GM21423 (cell line): Measurements from ENCODE around the gene SLIT3.

ENCODE experiments used
- ATAC-seq: cut with Tn5 transposase; IDR thresholded peaks from one replicate; pipeline ENCODE4 v1.9.1; 2021; ENCODE audit warnings: mild to moderate bottlenecking, moderate library complexity; ENCODE audit not compliant: unreplicated experiment

SLIT3 gene

GRCh38 chr5:168847511-168848073 lies 453.3 kb downstream of the SLIT3 start:
- ATAC-seq: no peak

- no peak for ATAC-seq
Measured at GRCh38 chr5:168844922-168845296, 456.0 kb downstream of the SLIT3 start.

- ATAC-seq: no peak
Measured at GRCh38 chr5:168844016-168844921, 456.7 kb downstream of the SLIT3 start.

DNA sequence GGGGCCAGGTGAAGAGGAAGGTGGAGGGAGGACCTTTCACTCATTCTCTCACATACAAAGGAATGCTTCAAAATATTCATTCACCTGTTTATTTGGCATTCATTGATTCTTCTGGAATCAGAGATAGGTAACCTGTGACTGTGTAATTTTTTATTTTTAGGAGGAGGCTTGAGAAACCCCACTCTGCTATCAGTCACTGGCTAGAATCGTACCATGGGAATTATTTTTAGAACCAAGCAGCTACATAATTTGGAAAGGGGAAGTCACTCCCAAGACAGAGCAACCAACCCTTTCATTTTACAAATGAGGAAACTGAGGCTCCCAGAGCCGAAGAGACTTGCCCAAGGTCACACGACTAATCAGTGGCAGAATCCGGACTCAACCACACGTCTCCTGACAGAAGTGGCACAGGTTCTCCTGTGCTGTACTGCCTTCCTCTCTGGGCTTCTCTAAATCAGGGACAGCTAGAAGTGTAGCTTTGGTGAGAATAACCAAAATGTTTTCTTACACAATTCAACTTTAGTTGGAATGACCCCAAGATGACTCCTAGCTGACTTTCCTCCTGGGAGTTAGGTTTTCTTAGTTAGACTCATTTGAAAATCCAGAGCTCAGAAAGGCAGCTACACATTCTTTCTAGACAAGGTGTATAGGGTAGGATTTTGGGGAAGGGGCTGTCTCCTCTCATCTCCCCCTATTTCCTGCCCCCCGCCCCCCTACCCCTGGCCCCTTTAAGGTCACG lies 457.5 kb downstream of the SLIT3 start:
- no peak for ATAC-seq

- ATAC-seq: no peak
Measured at GRCh38 chr5:168842571-168843205, 458.3 kb downstream of the SLIT3 start.

- no peak for ATAC-seq
Measured at GRCh38 chr5:168837852-168838251, 463.1 kb downstream of the SLIT3 start.

GRCh38 chr5:168836603-168837231 lies 464.2 kb downstream of the SLIT3 start:
- ATAC-seq: no peak

DNA sequence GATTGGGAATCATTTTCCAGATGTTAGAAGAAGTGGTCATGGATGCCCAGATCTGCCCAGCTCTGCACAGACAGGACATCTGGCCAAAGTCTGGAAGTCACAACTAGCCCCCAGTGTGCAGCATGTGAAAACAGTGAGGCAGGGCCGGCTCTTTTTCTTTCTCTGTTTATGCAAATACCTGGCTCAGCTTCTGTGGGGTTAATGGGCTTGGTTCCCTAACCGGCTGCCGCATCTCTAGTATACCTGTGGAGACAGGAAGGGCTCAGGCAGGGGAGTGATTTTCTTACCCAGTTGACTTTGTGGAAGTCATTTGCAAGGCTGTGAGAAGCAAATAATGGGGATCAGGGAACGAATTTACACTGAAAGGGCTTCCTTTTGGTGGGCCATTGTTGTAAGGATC lies 467.0 kb downstream of the SLIT3 start:
- ATAC-seq: no peak

GRCh38 chr5:168833383-168833782 lies 467.6 kb downstream of the SLIT3 start:
- ATAC-seq: no peak

DNA sequence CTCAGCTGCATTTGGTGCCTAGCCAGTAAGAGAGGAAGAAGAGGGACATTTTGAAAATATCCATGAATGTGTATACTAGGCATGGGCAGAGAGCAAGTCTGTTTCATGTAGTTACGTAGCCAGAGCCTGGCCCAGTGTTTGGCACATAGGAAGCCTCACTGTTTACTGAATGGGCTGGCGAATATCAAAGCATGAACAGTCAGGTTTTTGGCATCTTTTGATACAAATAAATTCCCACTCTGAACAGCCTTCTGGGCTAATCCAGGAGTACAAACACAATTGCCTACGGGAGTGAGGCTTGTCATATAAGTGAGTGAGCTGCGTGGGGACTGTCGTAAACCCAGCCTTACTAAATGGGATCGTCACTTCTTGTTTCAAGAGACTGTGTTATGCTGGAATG lies 468.6 kb downstream of the SLIT3 start:
- ATAC-seq: no peak

- ATAC-seq: no peak
Measured at GRCh38 chr5:168831383-168831782, 469.6 kb downstream of the SLIT3 start.

GRCh38 chr5:168830833-168831232 lies 470.1 kb downstream of the SLIT3 start:
- no peak for ATAC-seq

DNA sequence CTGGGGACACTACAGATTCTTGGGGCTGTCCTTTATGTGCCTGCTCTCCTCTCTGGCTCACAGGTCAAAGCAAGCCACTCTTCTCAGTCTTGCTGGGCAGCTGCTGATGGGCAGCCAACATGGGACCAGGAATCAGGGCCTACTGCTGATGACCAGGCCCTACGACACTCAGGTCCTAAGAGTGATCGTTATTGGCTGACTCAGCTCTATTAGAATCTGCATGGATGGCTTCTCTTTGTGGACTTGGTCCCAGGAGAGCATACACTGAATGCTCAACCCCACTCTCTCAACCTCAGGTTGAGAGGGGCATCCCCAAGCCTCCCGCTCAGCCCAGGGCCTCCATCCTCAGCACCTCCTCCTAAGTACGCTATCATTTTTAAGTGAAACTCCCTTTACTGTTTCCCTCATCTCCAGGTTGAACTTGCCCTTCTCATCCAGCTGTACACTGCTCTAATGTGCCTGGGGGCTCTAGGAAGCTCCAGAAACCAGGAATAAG lies 471.0 kb downstream of the SLIT3 start:
- no peak for ATAC-seq

DNA sequence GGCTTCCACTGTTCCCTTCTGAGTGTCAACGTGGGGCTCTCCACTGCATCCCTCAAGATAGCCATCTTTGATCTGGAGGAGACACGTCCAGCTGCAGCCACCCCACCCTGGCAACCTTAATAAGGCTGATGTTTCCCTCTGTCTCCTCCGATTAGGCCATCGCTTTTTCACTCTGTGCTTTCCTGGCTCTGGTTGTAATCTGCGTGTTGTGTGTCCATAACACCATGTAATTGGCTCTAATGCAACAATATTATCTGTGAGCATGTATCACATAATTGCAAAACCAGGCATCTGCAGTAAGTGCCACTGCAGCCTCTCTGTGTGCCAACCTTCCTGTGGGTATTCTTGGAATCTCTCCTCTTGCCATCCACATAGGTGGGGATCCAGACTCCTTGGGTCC lies 471.9 kb downstream of the SLIT3 start:
- ATAC-seq: no peak

DNA sequence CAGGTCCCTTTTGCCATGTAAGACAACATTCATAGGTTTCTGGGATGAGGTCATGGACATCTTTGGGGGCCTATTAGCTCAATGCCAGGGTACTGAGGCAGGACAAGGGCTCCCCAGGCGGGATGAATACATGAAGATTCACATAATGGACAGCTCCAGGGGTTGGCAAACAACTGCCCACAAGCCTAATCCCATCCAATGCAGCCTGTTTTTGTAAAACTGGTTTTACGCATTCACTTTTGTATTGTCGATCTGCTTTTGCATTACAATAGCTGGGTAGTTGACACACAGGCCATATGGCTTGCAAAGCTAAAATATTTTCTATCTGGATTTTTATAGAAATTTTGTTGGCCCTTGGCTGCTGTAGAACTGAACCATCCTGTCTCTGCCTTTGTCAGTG lies 473.3 kb downstream of the SLIT3 start:
- ATAC-seq: no peak

- ATAC-seq: no peak
Measured at GRCh38 chr5:168826246-168826725, 474.7 kb downstream of the SLIT3 start.

GRCh38 chr5:168822745-168823281 lies 478.1 kb downstream of the SLIT3 start:
- no peak for ATAC-seq

- no peak for ATAC-seq
Measured at GRCh38 chr5:168822248-168822744, 478.6 kb downstream of the SLIT3 start.

- no peak for ATAC-seq
Measured at GRCh38 chr5:168820874-168821273, 480.1 kb downstream of the SLIT3 start.

DNA sequence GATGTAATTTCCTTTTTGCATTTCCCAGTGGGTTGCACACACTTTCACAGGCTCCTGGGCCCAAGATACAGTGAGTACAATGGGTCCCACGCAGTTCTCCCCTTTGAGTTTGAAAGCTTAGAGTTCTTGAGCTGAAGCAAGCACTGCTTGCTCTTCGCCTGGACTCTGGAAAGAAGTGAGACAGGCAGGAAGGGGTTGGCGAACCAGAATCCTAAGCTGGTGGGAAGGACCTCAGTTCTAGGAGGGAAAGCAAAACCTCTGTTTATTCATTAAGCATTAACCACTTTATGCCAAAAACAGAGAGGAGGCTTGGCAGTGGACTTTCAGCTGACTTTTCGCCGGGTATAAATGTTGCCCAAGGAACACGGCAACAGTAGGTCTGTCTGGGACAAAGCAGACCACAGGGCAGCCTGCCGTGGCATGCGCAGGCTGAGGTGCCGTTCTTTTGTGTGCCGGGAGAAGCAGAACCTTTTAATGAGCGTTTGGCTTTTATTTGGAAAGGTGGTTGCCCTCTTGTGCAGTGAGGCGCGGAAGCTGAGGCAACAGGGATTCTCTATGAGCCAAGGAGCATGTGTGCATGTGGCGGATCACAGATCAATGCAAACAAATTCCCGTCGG lies 481.8 kb downstream of the SLIT3 start:
- ATAC-seq: no peak
